ENCODE measurements around the gene NTN5. TPM values are rescaled to one million over a fixed set of nuclear protein-coding genes. Genes with fewer than 3 reads are reported as not detected.

Gene NTN5
- total and polyA plus RNA-seq, 2 experiments from 2014 or later: 0.33 TPM; not detected in 1

DNA sequence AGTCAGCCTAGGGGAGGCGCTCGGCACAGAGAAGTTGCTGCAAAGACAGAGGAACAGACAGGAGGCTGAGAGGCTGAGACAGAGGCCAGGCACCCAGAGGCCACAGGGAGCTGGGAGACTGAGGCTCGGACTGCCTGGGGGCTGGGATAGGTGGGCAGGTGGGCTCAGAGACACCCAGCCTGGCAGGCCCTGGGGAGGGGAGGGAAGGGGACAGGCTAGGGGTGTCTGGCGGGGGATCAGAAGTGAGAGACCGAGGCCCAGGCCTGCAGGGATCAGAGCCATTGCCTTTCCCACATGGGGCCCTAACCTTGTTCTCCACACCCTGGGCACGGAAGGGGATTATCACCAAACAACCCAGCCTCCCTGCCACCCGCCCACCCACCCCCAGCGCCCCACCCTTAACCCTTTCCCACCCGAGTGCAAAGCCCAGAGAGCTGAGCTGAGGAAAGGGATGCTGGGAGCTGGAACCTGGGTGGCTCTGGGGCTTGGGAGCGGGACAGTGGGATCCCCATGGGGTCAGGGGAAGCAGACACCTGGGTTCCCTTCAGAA is 1.3 kb downstream of the NTN5 start:
- H3K79me2 ChIP-seq: no peaks in the 10 kb centered on the region
- DNase-seq (ENCODE audit: low spot score): no peak
- H3K27me3 ChIP-seq: no peaks in the 10 kb centered on the region
- no peaks in the 10 kb centered on the region for H3K36me3 ChIP-seq (replicated peaks; ENCODE audit: insufficient read depth, low read depth)
- H3K4me2 ChIP-seq: no peak overlapping the region
- no peaks in the 10 kb centered on the region for H3K9me2 ChIP-seq (replicated peaks; ENCODE audit: insufficient read depth)
- H3K4me3 ChIP-seq: no peak overlapping the region
- no peaks in the 10 kb centered on the region for H3K9me3 ChIP-seq (ENCODE audit: low read depth)
- no peak overlapping the region for H3K27ac ChIP-seq
- H3K4me1 ChIP-seq (ENCODE audit: insufficient read depth): peaks cover 12% of the 10 kb centered on the region
- TF ChIP-seq, protein P1, sequence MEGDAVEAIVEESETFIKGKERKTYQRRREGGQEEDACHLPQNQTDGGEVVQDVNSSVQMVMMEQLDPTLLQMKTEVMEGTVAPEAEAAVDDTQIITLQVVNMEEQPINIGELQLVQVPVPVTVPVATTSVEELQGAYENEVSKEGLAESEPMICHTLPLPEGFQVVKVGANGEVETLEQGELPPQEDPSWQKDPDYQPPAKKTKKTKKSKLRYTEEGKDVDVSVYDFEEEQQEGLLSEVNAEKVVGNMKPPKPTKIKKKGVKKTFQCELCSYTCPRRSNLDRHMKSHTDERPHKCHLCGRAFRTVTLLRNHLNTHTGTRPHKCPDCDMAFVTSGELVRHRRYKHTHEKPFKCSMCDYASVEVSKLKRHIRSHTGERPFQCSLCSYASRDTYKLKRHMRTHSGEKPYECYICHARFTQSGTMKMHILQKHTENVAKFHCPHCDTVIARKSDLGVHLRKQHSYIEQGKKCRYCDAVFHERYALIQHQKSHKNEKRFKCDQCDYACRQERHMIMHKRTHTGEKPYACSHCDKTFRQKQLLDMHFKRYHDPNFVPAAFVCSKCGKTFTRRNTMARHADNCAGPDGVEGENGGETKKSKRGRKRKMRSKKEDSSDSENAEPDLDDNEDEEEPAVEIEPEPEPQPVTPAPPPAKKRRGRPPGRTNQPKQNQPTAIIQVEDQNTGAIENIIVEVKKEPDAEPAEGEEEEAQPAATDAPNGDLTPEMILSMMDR (IDR thresholded peaks at IDR 0.05; ENCODE audit: poor library complexity): no peak
- TF ChIP-seq EZH2 (IDR thresholded peaks at IDR 0.05; ENCODE audit: borderline replicate concordance) (no peak), EZH2phosphoT487 (IDR thresholded peaks at IDR 0.05; ENCODE audit: low read depth, severe bottlenecking, unreplicated experiment) (no peak)
- 88% methylated on average over 5 of the region's 10 CpGs for WGBS (ENCODE audit: low lambda C conversion rate, missing lambda C conversion rate)
- H2AFZ ChIP-seq: no peak overlapping the region
- H4K20me1 ChIP-seq (ENCODE audit: insufficient read depth, poor library complexity, severe bottlenecking): no peaks in the 10 kb centered on the region

DNA sequence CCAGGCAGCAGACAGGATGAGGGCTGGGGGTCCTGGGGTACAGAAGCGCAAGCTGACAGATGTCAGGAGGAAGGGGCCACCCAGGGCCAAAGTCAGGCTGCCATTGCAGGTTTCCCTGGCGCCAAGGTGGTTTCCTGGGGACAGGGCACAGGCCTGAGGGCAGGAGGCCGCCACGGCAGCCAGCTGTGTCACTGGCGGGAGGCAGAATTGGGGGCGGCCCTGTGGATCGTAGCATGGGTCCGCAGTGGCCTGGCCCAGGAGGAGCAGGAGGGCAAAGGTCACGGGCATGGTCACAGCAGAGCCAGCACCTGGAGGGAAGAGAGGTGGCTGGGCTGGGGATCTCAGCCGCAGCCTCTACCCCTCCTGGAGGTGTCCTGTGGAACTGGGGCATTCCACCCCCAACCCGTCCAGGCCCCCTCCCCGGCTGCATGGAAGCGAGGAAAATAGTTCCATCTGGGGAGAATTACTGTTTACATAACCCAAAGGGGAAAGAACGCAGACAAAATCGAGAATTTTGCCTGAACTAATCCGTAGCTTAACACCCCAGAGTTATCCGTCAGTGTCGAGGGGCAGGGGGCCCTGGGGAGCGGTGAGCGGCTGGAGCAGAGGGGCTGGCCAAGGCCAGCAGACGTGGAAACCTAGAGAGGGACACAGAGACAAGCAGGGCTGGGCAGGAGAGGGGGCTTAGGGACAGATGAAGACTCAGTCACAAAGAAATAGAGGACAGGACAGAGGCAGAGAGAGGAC is 1.9 kb downstream of the NTN5 start:
- Histone ChIP-seq H3K36me3 (replicated peaks; ENCODE audit: insufficient read depth, low read depth) (no peaks in the 10 kb centered on the region), H3K9me3 (ENCODE audit: low read depth) (no peaks in the 10 kb centered on the region), H3K27me3 (no peaks in the 10 kb centered on the region), H3K4me1 (ENCODE audit: insufficient read depth) (peaks cover 10% of the 10 kb centered on the region), H4K20me1 (ENCODE audit: insufficient read depth, poor library complexity, severe bottlenecking) (no peaks in the 10 kb centered on the region), H3K79me2 (no peaks in the 10 kb centered on the region), H2AFZ (no peak overlapping the region), H3K4me3 (no peak overlapping the region), H3K27ac (no peak overlapping the region), H3K4me2 (no peak overlapping the region), H3K9me2 (replicated peaks; ENCODE audit: insufficient read depth) (no peaks in the 10 kb centered on the region)
- WGBS (ENCODE audit: low lambda C conversion rate, missing lambda C conversion rate): 67% methylated on average over 21 of the region's 21 CpGs
- no peak for DNase-seq (ENCODE audit: low spot score)
- TF ChIP-seq, protein P1 (IDR thresholded peaks at IDR 0.05; ENCODE audit: poor library complexity): no peak
- TF ChIP-seq EZH2phosphoT487 (IDR thresholded peaks at IDR 0.05; ENCODE audit: low read depth, severe bottlenecking, unreplicated experiment) (no peak), EZH2 (IDR thresholded peaks at IDR 0.05; ENCODE audit: borderline replicate concordance) (no peak)

DNA sequence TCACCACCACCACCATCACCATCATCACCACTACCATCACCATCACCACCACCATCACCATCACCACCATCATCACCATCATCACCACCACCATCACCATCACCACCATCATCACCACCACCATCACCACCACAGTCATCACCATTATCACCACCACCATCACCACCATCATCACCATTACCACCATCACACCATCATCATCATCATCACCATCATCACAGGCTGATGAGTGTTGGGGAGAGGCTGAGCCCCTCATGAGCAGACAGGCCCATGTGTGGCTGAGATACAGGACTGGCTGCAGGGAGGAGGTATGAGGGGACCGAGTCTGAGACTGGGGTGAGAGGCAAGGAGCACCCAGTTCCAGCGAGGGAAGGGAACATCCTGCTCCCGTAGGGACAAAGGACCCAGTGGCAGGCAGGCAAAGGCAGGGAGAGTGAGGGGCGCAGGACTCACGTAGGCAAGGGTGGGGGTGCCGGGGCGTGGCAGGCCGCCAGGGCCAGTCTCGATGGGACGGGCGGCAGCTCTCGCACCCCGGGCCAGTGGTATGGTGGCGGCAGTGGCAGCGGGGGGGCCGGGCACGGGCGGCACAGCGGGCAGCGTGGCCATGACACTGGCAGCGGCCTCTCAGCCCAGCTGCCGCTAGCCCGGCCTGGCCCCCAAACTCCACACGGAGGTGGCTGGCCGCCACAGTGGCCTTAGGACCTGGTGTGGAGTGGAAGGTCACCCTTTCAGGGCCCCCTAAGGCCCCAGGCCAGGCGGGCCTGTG is 2.7 kb downstream of the NTN5 start:
- no peak overlapping the region for H2AFZ ChIP-seq
- no peak overlapping the region for H3K27ac ChIP-seq
- no peak overlapping the region for H3K4me2 ChIP-seq
- no peaks in the 10 kb centered on the region for H4K20me1 ChIP-seq (ENCODE audit: insufficient read depth, poor library complexity, severe bottlenecking)
- peaks cover 6% of the 10 kb centered on the region for H3K4me1 ChIP-seq (ENCODE audit: insufficient read depth)
- no peaks in the 10 kb centered on the region for H3K27me3 ChIP-seq
- H3K4me3 ChIP-seq: no peak overlapping the region
- H3K9me2 ChIP-seq (replicated peaks; ENCODE audit: insufficient read depth): no peaks in the 10 kb centered on the region
- 98% methylated on average over 26 of the region's 26 CpGs for WGBS (ENCODE audit: low lambda C conversion rate, missing lambda C conversion rate)
- TF ChIP-seq EZH2 (IDR thresholded peaks at IDR 0.05; ENCODE audit: borderline replicate concordance) (no peak), EZH2phosphoT487 (IDR thresholded peaks at IDR 0.05; ENCODE audit: low read depth, severe bottlenecking, unreplicated experiment) (no peak)
- TF ChIP-seq, protein P1 (IDR thresholded peaks at IDR 0.05; ENCODE audit: poor library complexity): no peak
- no peaks in the 10 kb centered on the region for H3K9me3 ChIP-seq (ENCODE audit: low read depth)
- DNase-seq (ENCODE audit: low spot score): no peak
- no peaks in the 10 kb centered on the region for H3K36me3 ChIP-seq (replicated peaks; ENCODE audit: insufficient read depth, low read depth)
- no peaks in the 10 kb centered on the region for H3K79me2 ChIP-seq
